Measurements from ENCODE around the gene PKN3.

The PKN3 gene

GRCh38 chr9:128713411-128713780 lies 11.1 kb downstream of the PKN3 start:
- Histone ChIP-seq H4K20me1 (ENCODE audit: insufficient read depth, low read length, poor library complexity, severe bottlenecking) (no peaks in the 10 kb centered on the region), H3K27me3 (ENCODE audit: insufficient read depth, low read length, poor library complexity, severe bottlenecking) (no peaks in the 10 kb centered on the region), H2AFZ (ENCODE audit: low read length) (no peak overlapping the region), H3F3A (ENCODE audit: low read depth) (no peaks in the 10 kb centered on the region), H3K9ac (ENCODE audit: low read depth, low read length, poor library complexity, severe bottlenecking) (no peak overlapping the region), H3K9me3 (ENCODE audit: insufficient read depth, low read depth, low read length) (no peaks in the 10 kb centered on the region), H3K79me2 (ENCODE audit: insufficient read depth, low read length) (no peaks in the 10 kb centered on the region), H3K4me2 (ENCODE audit: low read depth, low read length, poor library complexity, severe bottlenecking) (no peak overlapping the region), H3K4me1 (ENCODE audit: insufficient read depth, low read length, poor library complexity, severe bottlenecking) (no peaks in the 10 kb centered on the region), H3K9me2 (replicated peaks; ENCODE audit: low read depth, low read length) (no peaks in the 10 kb centered on the region), H3K4me3 (ENCODE audit: low read length, poor library complexity, severe bottlenecking) (no peak overlapping the region), H3K36me3 (ENCODE audit: insufficient read depth, low read length) (no peaks in the 10 kb centered on the region)
- TF ChIP-seq CTCF (conservative IDR thresholded peaks at IDR 0.05; ENCODE audit: low read length) (no peak), EZH2phosphoT487 (IDR thresholded peaks at IDR 0.05; ENCODE audit: borderline replicate concordance) (no peak)

GRCh38 chr9:128713941-128714573 lies 11.8 kb downstream of the PKN3 start:
- no peak overlapping the region for H3K4me3 ChIP-seq (ENCODE audit: low read length, poor library complexity, severe bottlenecking)
- no peaks in the 10 kb centered on the region for H3K36me3 ChIP-seq (ENCODE audit: insufficient read depth, low read length)
- H3K4me1 ChIP-seq (ENCODE audit: insufficient read depth, low read length, poor library complexity, severe bottlenecking) = no peaks in the 10 kb centered on the region
- H3K9me2 ChIP-seq (replicated peaks; ENCODE audit: low read depth, low read length) = no peaks in the 10 kb centered on the region
- no peak for TF ChIP-seq CTCF (conservative IDR thresholded peaks at IDR 0.05; ENCODE audit: low read length)
- TF ChIP-seq EZH2phosphoT487 (IDR thresholded peaks at IDR 0.05; ENCODE audit: borderline replicate concordance) = no peak
- no peaks in the 10 kb centered on the region for H4K20me1 ChIP-seq (ENCODE audit: insufficient read depth, low read length, poor library complexity, severe bottlenecking)
- no peaks in the 10 kb centered on the region for H3F3A ChIP-seq (ENCODE audit: low read depth)
- H3K4me2 ChIP-seq (ENCODE audit: low read depth, low read length, poor library complexity, severe bottlenecking) = no peak overlapping the region
- no peak overlapping the region for H2AFZ ChIP-seq (ENCODE audit: low read length)
- no peaks in the 10 kb centered on the region for H3K9me3 ChIP-seq (ENCODE audit: insufficient read depth, low read depth, low read length)
- no peak overlapping the region for H3K9ac ChIP-seq (ENCODE audit: low read depth, low read length, poor library complexity, severe bottlenecking)
- H3K79me2 ChIP-seq (ENCODE audit: insufficient read depth, low read length) = no peaks in the 10 kb centered on the region
- no peaks in the 10 kb centered on the region for H3K27me3 ChIP-seq (ENCODE audit: insufficient read depth, low read length, poor library complexity, severe bottlenecking)

- no peaks in the 10 kb centered on the region for H4K20me1 ChIP-seq (ENCODE audit: insufficient read depth, low read length, poor library complexity, severe bottlenecking)
- H3K4me1 ChIP-seq (ENCODE audit: insufficient read depth, low read length, poor library complexity, severe bottlenecking) = no peaks in the 10 kb centered on the region
- no peaks in the 10 kb centered on the region for H3K9me3 ChIP-seq (ENCODE audit: insufficient read depth, low read depth, low read length)
- H3K9me2 ChIP-seq (replicated peaks; ENCODE audit: low read depth, low read length) = no peaks in the 10 kb centered on the region
- no peaks in the 10 kb centered on the region for H3F3A ChIP-seq (ENCODE audit: low read depth)
- no peak overlapping the region for H2AFZ ChIP-seq (ENCODE audit: low read length)
- no peak overlapping the region for H3K9ac ChIP-seq (ENCODE audit: low read depth, low read length, poor library complexity, severe bottlenecking)
- TF ChIP-seq EZH2phosphoT487 (IDR thresholded peaks at IDR 0.05; ENCODE audit: borderline replicate concordance) (no peak), CTCF (conservative IDR thresholded peaks at IDR 0.05; ENCODE audit: low read length) (no peak)
- H3K79me2 ChIP-seq (ENCODE audit: insufficient read depth, low read length) = no peaks in the 10 kb centered on the region
- no peak overlapping the region for H3K4me3 ChIP-seq (ENCODE audit: low read length, poor library complexity, severe bottlenecking)
- no peak overlapping the region for H3K4me2 ChIP-seq (ENCODE audit: low read depth, low read length, poor library complexity, severe bottlenecking)
- H3K36me3 ChIP-seq (ENCODE audit: insufficient read depth, low read length) = no peaks in the 10 kb centered on the region
- no peaks in the 10 kb centered on the region for H3K27me3 ChIP-seq (ENCODE audit: insufficient read depth, low read length, poor library complexity, severe bottlenecking)
These were observed 12.5 kb downstream of the PKN3 start for GRCh38 chr9:128714586-128715435.
